Measurements from ENCODE around the gene SMCO2. TPM values are rescaled to one million over a fixed set of nuclear protein-coding genes. Genes with fewer than 3 reads are reported as not detected.

SMCO2 gene
- total and polyA plus RNA-seq, 2 of the 8 experiments (the other 6 are each of a cell fraction or from before 2014, with no cell fraction given): 0.24 to 0.80 TPM

GRCh38 chr12:27463511-27464219 lies 17.1 kb downstream of the SMCO2 start:
- Histone ChIP-seq H2BK120ac (replicated peaks; ENCODE audit: low read depth, low read length) (no peak overlapping the region), H3K4me1 (replicated peaks in 1 of 4; ENCODE audit: control insufficient read depth in 3 of 4, insufficient read depth in 4 of 4, low read length in 3 of 4) (no peaks in the 10 kb centered on the region), H4K5ac (ENCODE audit: insufficient read length, low read depth, low read length) (no peak overlapping the region), H3K23me2 (ENCODE audit: low read depth, low read length) (no peaks in the 10 kb centered on the region), H4K8ac (ENCODE audit: extremely low read depth, insufficient read depth, low read length) (no peak overlapping the region), H3K9me3 (ENCODE audit: insufficient read depth in 2 of 2, low read depth in 1 of 2, low read length in 1 of 2) (no peaks in the 10 kb centered on the region), H3K36me3 (ENCODE audit: control insufficient read depth in 2 of 4, insufficient read depth in 4 of 4, low read length in 3 of 4) (no peaks in the 10 kb centered on the region), H3K79me1 (ENCODE audit: low read depth, low read length) (no peaks in the 10 kb centered on the region), H3K56ac (replicated peaks; ENCODE audit: insufficient read length, low read depth, low read length) (no peak overlapping the region), H2AK5ac (ENCODE audit: low read depth, low read length) (no peak overlapping the region), H3K23ac (ENCODE audit: insufficient read length) (no peak overlapping the region), H2AFZ (ENCODE audit: low read length) (no peak overlapping the region), H3K18ac (ENCODE audit: extremely low read depth, low read length) (no peak overlapping the region), H3K27ac (ENCODE audit: low read depth, low read length) (no peak overlapping the region), H3K27me3 (replicated peaks in 1 of 4; ENCODE audit: control insufficient read depth in 3 of 4, extremely low read depth in 1 of 4, insufficient read depth in 3 of 4, low read length in 3 of 4) (no peaks in the 10 kb centered on the region), H2BK20ac (ENCODE audit: low read length) (no peak overlapping the region), H3K9ac (replicated peaks in 1 of 4; ENCODE audit: extremely low read depth in 1 of 4, low read depth in 3 of 4, low read length in 3 of 4) (no peak overlapping the region), H3K4ac (replicated peaks; ENCODE audit: insufficient read length, low read depth, low read length) (no peak overlapping the region), H3K14ac (ENCODE audit: insufficient read length) (no peak overlapping the region), H3K4me3 (ENCODE audit: extremely low read depth in 1 of 4, insufficient read depth in 2 of 4, low read depth in 3 of 4, low read length in 4 of 4) (no peak overlapping the region), H2BK15ac (ENCODE audit: low read length) (no peak overlapping the region), H2BK12ac (ENCODE audit: low read depth, low read length) (no peak overlapping the region), H3K4me2 (ENCODE audit: insufficient read depth in 1 of 2, low read depth in 2 of 2, low read length in 2 of 2) (no peak overlapping the region), H3K79me2 (ENCODE audit: control insufficient read depth in 1 of 2, insufficient read depth in 2 of 2, low read length in 2 of 2) (no peaks in the 10 kb centered on the region), H2BK5ac (ENCODE audit: low read depth, low read length) (no peak overlapping the region), H4K91ac (replicated peaks; ENCODE audit: insufficient read length, low read length) (no peak overlapping the region), H4K20me1 (replicated peaks in 1 of 2; ENCODE audit: control insufficient read depth in 1 of 2, insufficient read depth in 2 of 2, low read length in 2 of 2) (no peaks in the 10 kb centered on the region)
- FAIRE-seq (no peak), DNase-seq (ENCODE audit: low read depth in 1 of 2, low spot score in 2 of 2) (no peak)
- WGBS, 2 experiments (ENCODE audit: extremely low coverage in 1 of 2, insufficient coverage in 1 of 2, insufficient read length in 1 of 2, insufficient replicate concordance in 2 of 2, low coverage in 1 of 2, low lambda C conversion rate in 2 of 2, missing lambda C conversion rate in 1 of 2): 91% methylated on average over 11 of the region's 11 CpGs; no CpG with 5 or more reads in 1 of the 2 experiments
- CTCF ChIA-PET (ENCODE audit: partially characterized antibody): interaction anchor here (0.7 kb wide), 3 partner anchors 74 to 1729 kb away, joined by 3 to 4 read pairs (median 4); no protein-coding TSS in a partner anchor
- POLR2A ChIA-PET (ENCODE audit: partially characterized antibody): no interaction called here
- no peak for TF ChIP-seq SIN3A (conservative IDR thresholded peaks at IDR 0.05 in 1 of 2, IDR thresholded peaks at IDR 0.05 in 1 of 2; ENCODE audit: low read depth in 1 of 2, low read length in 2 of 2)
- TF ChIP-seq RFX5 (IDR thresholded peaks at IDR 0.05; ENCODE audit: borderline replicate concordance, low read depth, low read length): no peak
- TF ChIP-seq TBP (IDR thresholded peaks at IDR 0.05; ENCODE audit: low read depth, low read length): no peak
- no peak for TF ChIP-seq JUN (IDR thresholded peaks at IDR 0.05; ENCODE audit: low read depth, low read length)
- no peak for TF ChIP-seq SRF (IDR thresholded peaks at IDR 0.05; ENCODE audit: low read depth, low read length)
- TF ChIP-seq FOSL1 (IDR thresholded peaks at IDR 0.05; ENCODE audit: insufficient read depth, low read depth, low read length): no peak
- no peak for TF ChIP-seq SP1 (IDR thresholded peaks at IDR 0.05; ENCODE audit: low read depth, low read length)
- no peak for TF ChIP-seq SAP30 (IDR thresholded peaks at IDR 0.05; ENCODE audit: insufficient read depth, insufficient replicate concordance, low read length)
- no peak for TF ChIP-seq MAX (IDR thresholded peaks at IDR 0.05)
- TF ChIP-seq CEBPB (IDR thresholded peaks at IDR 0.05; ENCODE audit: low read depth, low read length): no peak
- no peak for TF ChIP-seq CBX5 (IDR thresholded peaks at IDR 0.05; ENCODE audit: low read depth, low read length)
- TF ChIP-seq TAF7 (optimal IDR thresholded peaks at IDR 0.05; ENCODE audit: borderline replicate concordance, low read depth, low read length): no peak
- TF ChIP-seq POLR2A (IDR thresholded peaks at IDR 0.05; ENCODE audit: control extremely low read depth in 1 of 2, low read depth in 2 of 2, low read length in 2 of 2): no peak
- no peak for TF ChIP-seq BCL11A (IDR thresholded peaks at IDR 0.05; ENCODE audit: low read depth in 2 of 2, low read length in 2 of 2)

All from H1 (cell line).